ENCODE measurements around the gene KANSL3.

DNA sequence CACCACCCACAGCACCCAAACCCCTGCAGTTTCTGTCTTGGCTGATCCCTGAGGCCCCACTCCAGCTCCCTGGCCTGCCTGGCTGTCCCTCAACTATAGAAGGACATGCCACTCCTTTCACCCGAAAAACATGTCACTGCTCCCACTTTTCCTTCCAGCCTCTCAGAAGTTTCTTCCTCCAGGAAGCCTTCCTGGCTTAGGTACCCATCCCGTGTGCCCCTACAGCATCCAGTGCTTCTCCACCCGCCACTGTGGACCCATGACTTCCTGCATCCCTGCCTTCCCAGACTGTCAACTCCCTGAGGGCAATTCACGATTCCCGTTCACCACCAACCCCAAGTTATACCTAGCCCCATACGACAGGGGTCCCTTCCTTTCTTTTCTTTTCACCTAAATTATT is 80.1 kb downstream of the KANSL3 start:
- TF ChIP-seq, protein P1, sequence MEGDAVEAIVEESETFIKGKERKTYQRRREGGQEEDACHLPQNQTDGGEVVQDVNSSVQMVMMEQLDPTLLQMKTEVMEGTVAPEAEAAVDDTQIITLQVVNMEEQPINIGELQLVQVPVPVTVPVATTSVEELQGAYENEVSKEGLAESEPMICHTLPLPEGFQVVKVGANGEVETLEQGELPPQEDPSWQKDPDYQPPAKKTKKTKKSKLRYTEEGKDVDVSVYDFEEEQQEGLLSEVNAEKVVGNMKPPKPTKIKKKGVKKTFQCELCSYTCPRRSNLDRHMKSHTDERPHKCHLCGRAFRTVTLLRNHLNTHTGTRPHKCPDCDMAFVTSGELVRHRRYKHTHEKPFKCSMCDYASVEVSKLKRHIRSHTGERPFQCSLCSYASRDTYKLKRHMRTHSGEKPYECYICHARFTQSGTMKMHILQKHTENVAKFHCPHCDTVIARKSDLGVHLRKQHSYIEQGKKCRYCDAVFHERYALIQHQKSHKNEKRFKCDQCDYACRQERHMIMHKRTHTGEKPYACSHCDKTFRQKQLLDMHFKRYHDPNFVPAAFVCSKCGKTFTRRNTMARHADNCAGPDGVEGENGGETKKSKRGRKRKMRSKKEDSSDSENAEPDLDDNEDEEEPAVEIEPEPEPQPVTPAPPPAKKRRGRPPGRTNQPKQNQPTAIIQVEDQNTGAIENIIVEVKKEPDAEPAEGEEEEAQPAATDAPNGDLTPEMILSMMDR (conservative IDR thresholded peaks at IDR 0.05; ENCODE audit: low read depth in 2 of 2), result no peak
- TF ChIP-seq, protein P2, sequence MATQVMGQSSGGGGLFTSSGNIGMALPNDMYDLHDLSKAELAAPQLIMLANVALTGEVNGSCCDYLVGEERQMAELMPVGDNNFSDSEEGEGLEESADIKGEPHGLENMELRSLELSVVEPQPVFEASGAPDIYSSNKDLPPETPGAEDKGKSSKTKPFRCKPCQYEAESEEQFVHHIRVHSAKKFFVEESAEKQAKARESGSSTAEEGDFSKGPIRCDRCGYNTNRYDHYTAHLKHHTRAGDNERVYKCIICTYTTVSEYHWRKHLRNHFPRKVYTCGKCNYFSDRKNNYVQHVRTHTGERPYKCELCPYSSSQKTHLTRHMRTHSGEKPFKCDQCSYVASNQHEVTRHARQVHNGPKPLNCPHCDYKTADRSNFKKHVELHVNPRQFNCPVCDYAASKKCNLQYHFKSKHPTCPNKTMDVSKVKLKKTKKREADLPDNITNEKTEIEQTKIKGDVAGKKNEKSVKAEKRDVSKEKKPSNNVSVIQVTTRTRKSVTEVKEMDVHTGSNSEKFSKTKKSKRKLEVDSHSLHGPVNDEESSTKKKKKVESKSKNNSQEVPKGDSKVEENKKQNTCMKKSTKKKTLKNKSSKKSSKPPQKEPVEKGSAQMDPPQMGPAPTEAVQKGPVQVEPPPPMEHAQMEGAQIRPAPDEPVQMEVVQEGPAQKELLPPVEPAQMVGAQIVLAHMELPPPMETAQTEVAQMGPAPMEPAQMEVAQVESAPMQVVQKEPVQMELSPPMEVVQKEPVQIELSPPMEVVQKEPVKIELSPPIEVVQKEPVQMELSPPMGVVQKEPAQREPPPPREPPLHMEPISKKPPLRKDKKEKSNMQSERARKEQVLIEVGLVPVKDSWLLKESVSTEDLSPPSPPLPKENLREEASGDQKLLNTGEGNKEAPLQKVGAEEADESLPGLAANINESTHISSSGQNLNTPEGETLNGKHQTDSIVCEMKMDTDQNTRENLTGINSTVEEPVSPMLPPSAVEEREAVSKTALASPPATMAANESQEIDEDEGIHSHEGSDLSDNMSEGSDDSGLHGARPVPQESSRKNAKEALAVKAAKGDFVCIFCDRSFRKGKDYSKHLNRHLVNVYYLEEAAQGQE (IDR thresholded peaks at IDR 0.05; ENCODE audit: unreplicated experiment), result no peak
- TF ChIP-seq POLR2AphosphoS5 (IDR thresholded peaks at IDR 0.05; ENCODE audit: low read depth) (no peak), NANOG (IDR thresholded peaks at IDR 0.05; ENCODE audit: borderline replicate concordance) (no peak), JUNB (IDR thresholded peaks at IDR 0.05; ENCODE audit: unreplicated experiment) (no peak), EZH2 (IDR thresholded peaks at IDR 0.05; ENCODE audit: low read depth, unreplicated experiment) (no peak), ZNF331 (CRISPR knock-in tag; IDR thresholded peaks at IDR 0.05; ENCODE audit: low read depth) (no peak), EZH2phosphoT487 (IDR thresholded peaks at IDR 0.05; ENCODE audit: unreplicated experiment) (no peak), ZNF114 (CRISPR knock-in tag; IDR thresholded peaks at IDR 0.05) (no peak), CREB1 (CRISPR knock-in tag; IDR thresholded peaks at IDR 0.05; ENCODE audit: low read depth) (no peak), STAT1 (IDR thresholded peaks at IDR 0.05; ENCODE audit: unreplicated experiment) (no peak)
- TF ChIP-seq, protein P3, sequence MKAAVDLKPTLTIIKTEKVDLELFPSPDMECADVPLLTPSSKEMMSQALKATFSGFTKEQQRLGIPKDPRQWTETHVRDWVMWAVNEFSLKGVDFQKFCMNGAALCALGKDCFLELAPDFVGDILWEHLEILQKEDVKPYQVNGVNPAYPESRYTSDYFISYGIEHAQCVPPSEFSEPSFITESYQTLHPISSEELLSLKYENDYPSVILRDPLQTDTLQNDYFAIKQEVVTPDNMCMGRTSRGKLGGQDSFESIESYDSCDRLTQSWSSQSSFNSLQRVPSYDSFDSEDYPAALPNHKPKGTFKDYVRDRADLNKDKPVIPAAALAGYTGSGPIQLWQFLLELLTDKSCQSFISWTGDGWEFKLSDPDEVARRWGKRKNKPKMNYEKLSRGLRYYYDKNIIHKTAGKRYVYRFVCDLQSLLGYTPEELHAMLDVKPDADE (IDR thresholded peaks at IDR 0.05), result no peak
